ENCODE measurements around the gene AKIP1. TPM values are rescaled to one million over a fixed set of nuclear protein-coding genes. Genes with fewer than 3 reads are reported as not detected.
A peak's percentile ranks its signal among the peaks of the same experiment; 100 is the strongest.

AKIP1 gene
- total and polyA plus RNA-seq, 4 donors = 15.6 to 52.2 (median 30.7) TPM

DNA sequence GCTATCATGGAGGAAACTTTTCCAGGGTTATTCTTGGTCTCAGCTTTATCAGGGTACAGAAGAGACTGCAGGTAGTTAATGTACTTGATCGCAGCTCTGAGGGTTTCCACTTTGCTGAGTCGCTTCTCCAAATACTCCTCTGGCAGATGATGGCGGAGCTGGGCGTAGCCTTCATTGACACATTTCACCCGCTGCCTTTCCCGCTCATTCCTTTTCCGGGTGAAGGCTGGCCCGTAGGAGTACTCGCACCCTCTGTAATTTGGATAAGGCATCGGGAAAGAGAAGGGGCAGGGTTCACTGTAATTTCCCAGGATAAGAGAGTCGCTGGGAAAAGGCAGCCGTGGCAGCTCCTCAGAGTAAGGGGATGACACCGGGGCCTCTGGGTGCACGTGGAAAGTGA, 26.7 kb downstream of the AKIP1 start:
- intact Hi-C loops (cut with DNase I) = no loop called here
- no peak overlapping the region for H3K4me3 ChIP-seq (ENCODE audit: low read length in 2 of 2)
- H3K36me3 ChIP-seq (ENCODE audit: control insufficient read depth in 1 of 2, insufficient read depth in 2 of 2, low read length in 1 of 2) = no peaks in the 10 kb centered on the region
- H3K27me3 ChIP-seq (ENCODE audit: control insufficient read depth in 1 of 2, insufficient read depth in 2 of 2, low read length in 1 of 2) = no peaks in the 10 kb centered on the region
- ATAC-seq (ENCODE audit: low FRiP score) (no peak), DNase-seq (no peak)
- WGBS, 2 donors = 84 to 89% methylated on average over 14 of the region's 14 CpGs
- no peak overlapping the region for H3K27ac ChIP-seq (ENCODE audit: low read depth in 1 of 2, low read length in 2 of 2)
- H3K4me1 ChIP-seq (ENCODE audit: control insufficient read depth in 1 of 2, insufficient read depth in 2 of 2, low read length in 2 of 2) = no peaks in the 10 kb centered on the region
- no peaks in the 10 kb centered on the region for H3K9me3 ChIP-seq (ENCODE audit: control insufficient read depth, low read length)

DNA sequence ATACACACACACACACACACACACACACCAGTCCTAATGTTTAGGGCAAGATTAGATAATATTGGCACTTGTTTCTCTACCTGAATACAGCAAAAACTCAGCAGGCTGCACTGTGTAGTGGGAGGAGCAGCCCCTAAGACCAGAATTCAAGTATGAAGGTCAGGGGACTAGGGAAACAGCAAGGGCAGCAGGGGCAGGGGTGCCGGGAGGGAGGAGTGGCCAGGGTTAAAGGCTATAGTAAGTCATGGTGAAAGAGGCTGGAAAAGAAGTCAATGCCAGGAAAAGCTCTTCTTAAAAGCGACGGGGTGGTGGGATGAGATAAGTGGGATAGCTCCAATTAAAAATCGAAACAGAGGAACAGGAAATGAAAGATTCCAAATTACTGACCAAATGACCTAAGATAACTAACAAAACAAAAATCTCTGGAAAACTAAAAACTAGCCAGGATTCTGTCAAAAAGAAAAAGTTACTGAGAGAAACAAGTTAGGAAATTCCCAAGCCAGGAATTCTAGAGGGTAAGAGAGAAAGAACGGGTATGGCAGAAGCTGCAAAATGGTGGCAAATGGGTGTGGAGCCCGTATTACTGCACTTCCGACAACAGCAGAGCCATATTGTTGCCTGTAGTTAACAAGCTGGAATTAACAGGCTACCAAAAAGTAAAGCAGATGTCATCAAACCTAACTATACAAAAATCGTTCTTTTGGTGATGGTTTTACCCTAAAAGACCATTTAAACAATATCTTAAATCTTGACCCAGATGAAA, 30.5 kb downstream of the AKIP1 start:
- Histone ChIP-seq H3K27ac (ENCODE audit: low read depth in 1 of 2, low read length in 2 of 2) (no peak overlapping the region), H3K4me1 (ENCODE audit: control insufficient read depth in 1 of 2, insufficient read depth in 2 of 2, low read length in 2 of 2) (no peaks in the 10 kb centered on the region), H3K4me3 (ENCODE audit: low read length in 2 of 2) (no peak overlapping the region), H3K36me3 (ENCODE audit: control insufficient read depth in 1 of 2, insufficient read depth in 2 of 2, low read length in 1 of 2) (no peaks in the 10 kb centered on the region), H3K27me3 (ENCODE audit: control insufficient read depth in 1 of 2, insufficient read depth in 2 of 2, low read length in 1 of 2) (no peaks in the 10 kb centered on the region), H3K9me3 (ENCODE audit: control insufficient read depth, low read length) (no peaks in the 10 kb centered on the region)
- DNase-seq = peak in 1 of 2 donors; percentile 16
- 46 to 51% methylated on average over 8 of the region's 8 CpGs for WGBS, 2 donors
- intact Hi-C loops (cut with DNase I) = no loop called here
- ATAC-seq (ENCODE audit: low FRiP score) = no peak

DNA sequence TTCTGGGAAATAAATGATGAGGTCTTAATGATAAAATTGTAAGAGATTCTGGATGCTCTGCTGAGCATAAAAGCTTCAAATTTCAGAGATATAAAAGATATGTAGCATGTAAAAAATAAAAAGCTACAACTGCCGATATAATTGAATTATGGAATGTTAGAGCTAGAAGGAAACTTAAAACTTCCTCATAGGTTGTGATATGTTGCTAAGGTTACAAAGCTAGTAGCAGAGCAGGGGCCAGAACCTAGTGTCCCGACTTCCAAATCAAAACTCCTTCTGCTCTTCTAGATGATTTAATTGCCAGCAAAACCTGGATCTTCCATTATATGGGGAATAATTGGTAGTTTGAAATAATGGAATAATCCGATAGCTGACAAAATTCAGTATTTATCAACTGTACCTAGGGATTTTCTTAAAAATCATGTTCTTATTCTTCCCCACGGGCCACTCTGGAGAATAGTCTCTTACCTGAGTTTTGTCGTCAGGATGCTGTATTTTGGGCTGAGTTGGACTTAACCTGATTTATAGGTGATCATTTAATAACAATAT, 31.6 kb downstream of the AKIP1 start, which contains the start of gene ASCL3:
Gene ASCL3 (minus strand): TSS at position 499 of the 549 bp plus-strand sequence. CDS start 4,855 bp downstream, outside the sequence.
- no peaks in the 10 kb centered on the region for H3K4me1 ChIP-seq (ENCODE audit: control insufficient read depth in 1 of 2, insufficient read depth in 2 of 2, low read length in 2 of 2)
- 71 to 82% methylated on average over 5 of the region's 5 CpGs for WGBS, 2 donors
- no peak for DNase-seq

DNA sequence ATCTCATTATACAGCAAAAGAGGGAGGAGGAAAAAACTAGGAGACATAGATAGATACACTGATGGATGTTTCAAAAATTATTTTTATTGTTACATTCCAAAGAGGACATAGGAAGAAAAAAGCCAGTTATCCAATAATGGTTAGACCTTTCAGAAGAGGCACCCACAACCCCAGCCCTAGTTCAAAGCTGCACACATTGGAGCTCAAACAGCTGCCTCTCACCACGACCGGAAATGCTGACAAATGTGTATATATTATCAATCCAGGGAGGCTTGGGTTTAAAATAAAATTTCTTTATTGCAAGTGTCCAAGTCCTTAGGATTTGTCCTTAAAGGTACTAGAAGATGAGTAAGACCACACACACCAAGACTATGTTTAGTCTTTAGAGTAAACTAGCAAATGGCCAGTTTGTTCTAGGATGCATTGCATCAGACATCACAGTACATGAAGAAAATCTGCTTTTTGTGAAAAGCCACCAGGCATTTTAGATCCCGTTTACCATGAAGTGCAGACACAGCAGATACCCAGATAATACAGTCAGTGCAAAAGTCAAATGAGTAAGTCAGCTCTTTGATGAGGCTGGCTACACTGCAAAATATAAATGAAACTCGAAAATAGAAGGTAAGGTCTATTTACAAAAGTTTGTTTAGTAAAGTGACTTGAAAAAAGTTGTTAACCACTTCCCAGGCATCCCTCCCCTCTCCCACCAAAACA, 36.4 kb downstream of the AKIP1 start:
- DNase-seq (no peak), ATAC-seq (ENCODE audit: low FRiP score) (no peak)
- H3K4me3 ChIP-seq (ENCODE audit: low read length in 2 of 2) = no peak overlapping the region
- no peaks in the 10 kb centered on the region for H3K9me3 ChIP-seq (ENCODE audit: control insufficient read depth, low read length)
- intact Hi-C loops (cut with DNase I) = no loop called here
- no peak overlapping the region for H3K27ac ChIP-seq (ENCODE audit: low read depth in 1 of 2, low read length in 2 of 2)
- peaks cover 2 to 11% of the 10 kb centered on the region in 2 donors for H3K36me3 ChIP-seq (ENCODE audit: control insufficient read depth in 1 of 2, insufficient read depth in 2 of 2, low read length in 1 of 2)
- no peaks in the 10 kb centered on the region for H3K4me1 ChIP-seq (ENCODE audit: control insufficient read depth in 1 of 2, insufficient read depth in 2 of 2, low read length in 2 of 2)
- WGBS, 2 donors = 81 to 82% methylated on average over 4 of the region's 4 CpGs
- H3K27me3 ChIP-seq (ENCODE audit: control insufficient read depth in 1 of 2, insufficient read depth in 2 of 2, low read length in 1 of 2) = no peaks in the 10 kb centered on the region

More for the DNA sequence above, 31.6 kb downstream of the AKIP1 start, which contains the start of gene ASCL3:
- no peaks in the 10 kb centered on the region for H3K27me3 ChIP-seq (ENCODE audit: control insufficient read depth in 1 of 2, insufficient read depth in 2 of 2, low read length in 1 of 2)
- no peak within 1 kb of the TSS for H3K27ac ChIP-seq (ENCODE audit: low read depth in 1 of 2, low read length in 2 of 2)
- H3K4me3 ChIP-seq (ENCODE audit: low read length in 2 of 2) = no peak within 1 kb of the TSS
- no peaks in the 10 kb centered on the region for H3K9me3 ChIP-seq (ENCODE audit: control insufficient read depth, low read length)
- ATAC-seq (ENCODE audit: low FRiP score) = no peak
- peaks cover 0 to 1% of the 10 kb centered on the region in 2 donors for H3K36me3 ChIP-seq (ENCODE audit: control insufficient read depth in 1 of 2, insufficient read depth in 2 of 2, low read length in 1 of 2)
- intact Hi-C loops (cut with DNase I) = no loop called here

DNA sequence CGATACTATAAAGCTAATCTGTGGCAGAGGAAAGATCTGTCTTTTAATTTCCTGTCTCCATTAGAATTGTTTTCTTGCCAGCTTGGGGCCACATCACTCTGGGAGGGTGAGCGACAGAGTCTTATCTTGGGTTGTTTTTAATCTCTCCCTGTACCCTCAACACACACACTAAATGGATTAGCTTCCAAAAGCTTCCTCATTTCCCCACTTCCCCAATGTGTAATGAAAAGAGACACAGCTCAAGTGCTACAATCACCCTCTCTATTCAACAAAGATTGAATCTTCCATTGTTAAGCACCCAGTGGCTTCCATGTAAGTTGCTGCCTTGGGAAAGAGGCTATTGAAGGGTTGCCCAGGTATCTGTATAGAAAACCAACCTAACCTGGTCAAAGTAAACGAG, 37.9 kb downstream of the AKIP1 start:
- Histone ChIP-seq H3K4me3 (ENCODE audit: low read length in 2 of 2) (no peak overlapping the region), H3K9me3 (ENCODE audit: control insufficient read depth, low read length) (no peaks in the 10 kb centered on the region), H3K4me1 (ENCODE audit: control insufficient read depth in 1 of 2, insufficient read depth in 2 of 2, low read length in 2 of 2) (no peaks in the 10 kb centered on the region), H3K27ac (ENCODE audit: low read depth in 1 of 2, low read length in 2 of 2) (no peak overlapping the region), H3K36me3 (ENCODE audit: control insufficient read depth in 1 of 2, insufficient read depth in 2 of 2, low read length in 1 of 2) (peaks cover 4 to 11% of the 10 kb centered on the region in 2 donors), H3K27me3 (ENCODE audit: control insufficient read depth in 1 of 2, insufficient read depth in 2 of 2, low read length in 1 of 2) (no peaks in the 10 kb centered on the region)
- no peak for DNase-seq
- 77 to 82% methylated on average over 3 of the region's 3 CpGs for WGBS, 2 donors
- intact Hi-C loops (cut with DNase I) = no loop called here
- no peak for ATAC-seq (ENCODE audit: low FRiP score)

DNA sequence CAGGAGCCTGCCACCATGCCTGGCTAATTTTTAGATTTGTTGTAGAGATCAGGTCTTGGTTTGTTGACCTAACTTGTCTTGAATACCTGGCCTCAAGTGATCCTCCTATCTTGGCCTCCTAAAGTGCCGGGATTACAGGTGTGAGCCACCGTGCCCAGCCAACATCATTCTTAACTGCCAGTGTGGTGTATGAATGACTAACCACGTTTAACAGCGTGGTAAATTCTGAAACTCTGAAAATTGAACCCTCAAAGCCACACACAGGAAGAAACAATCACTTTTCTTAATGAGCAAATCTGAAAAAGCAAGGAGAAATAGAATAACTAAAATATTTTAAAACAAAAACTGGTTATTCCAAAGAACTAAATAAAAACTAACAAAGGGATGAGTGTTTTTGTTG, 45.9 kb downstream of the AKIP1 start:
- Histone ChIP-seq H3K27me3 (ENCODE audit: control insufficient read depth in 1 of 2, insufficient read depth in 2 of 2, low read length in 1 of 2) (no peaks in the 10 kb centered on the region), H3K36me3 (ENCODE audit: control insufficient read depth in 1 of 2, insufficient read depth in 2 of 2, low read length in 1 of 2) (peaks cover 2 to 5% of the 10 kb centered on the region in 2 donors), H3K4me1 (ENCODE audit: control insufficient read depth in 1 of 2, insufficient read depth in 2 of 2, low read length in 2 of 2) (no peaks in the 10 kb centered on the region), H3K27ac (ENCODE audit: low read depth in 1 of 2, low read length in 2 of 2) (no peak overlapping the region), H3K4me3 (ENCODE audit: low read length in 2 of 2) (no peak overlapping the region), H3K9me3 (ENCODE audit: control insufficient read depth, low read length) (no peaks in the 10 kb centered on the region)
- ATAC-seq (ENCODE audit: low FRiP score) (no peak), DNase-seq (no peak)
- WGBS, 2 donors = 87 to 91% methylated on average over 4 of the region's 4 CpGs
- intact Hi-C loops (cut with DNase I) = loop anchor here in 1 of 2 donors (10.0 kb wide), 1 partner anchor 142 kb away; a partner anchor contains a TSS

DNA sequence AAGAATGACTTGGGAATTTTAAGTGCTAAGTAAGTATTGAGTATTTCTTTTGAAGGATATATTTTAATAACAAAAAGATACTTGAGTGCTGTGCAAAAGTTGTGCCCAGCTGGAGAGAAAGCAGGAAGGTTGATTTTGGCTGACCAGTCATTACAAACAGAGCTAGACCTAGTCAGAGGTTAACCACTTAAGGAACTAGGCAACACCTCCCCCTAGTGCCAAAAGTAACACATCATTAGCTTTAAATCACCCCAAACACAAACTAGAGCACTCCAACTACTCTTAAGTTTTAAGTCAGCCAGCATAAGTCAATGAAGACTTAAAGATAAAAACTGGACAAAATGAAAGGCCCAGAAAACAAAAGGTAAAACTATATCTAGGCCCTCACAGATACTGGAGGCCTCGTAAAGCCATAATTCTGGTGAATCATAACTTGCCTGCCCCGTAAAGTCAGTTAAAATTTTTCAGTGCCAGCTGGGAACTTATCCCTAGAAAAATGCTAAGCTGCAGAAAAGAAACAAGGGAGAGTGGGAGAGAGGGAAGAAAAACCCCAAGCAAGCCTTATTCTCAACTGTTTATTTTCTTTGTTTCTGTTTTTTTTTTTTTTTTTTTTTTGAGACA, 48.7 kb downstream of the AKIP1 start:
- H3K4me1 ChIP-seq (ENCODE audit: control insufficient read depth in 1 of 2, insufficient read depth in 2 of 2, low read length in 2 of 2) = peaks cover 0 to 5% of the 10 kb centered on the region in 2 donors
- no peak overlapping the region for H3K27ac ChIP-seq (ENCODE audit: low read depth in 1 of 2, low read length in 2 of 2)
- DNase-seq = no peak
- ATAC-seq (ENCODE audit: low FRiP score) = no peak
- intact Hi-C loops (cut with DNase I) = loop anchor here (2.0 to 10.0 kb wide), 5 partner anchors 42 to 275 kb away; partner anchors contain the start of genes RPL27A (in 1 of the 2) and TRIM66 (in 1 of the 2)
- H3K36me3 ChIP-seq (ENCODE audit: control insufficient read depth in 1 of 2, insufficient read depth in 2 of 2, low read length in 1 of 2) = peaks cover 0 to 5% of the 10 kb centered on the region in 2 donors
- no peak overlapping the region for H3K4me3 ChIP-seq (ENCODE audit: low read length in 2 of 2)
- H3K9me3 ChIP-seq (ENCODE audit: control insufficient read depth, low read length) = no peaks in the 10 kb centered on the region
- no peaks in the 10 kb centered on the region for H3K27me3 ChIP-seq (ENCODE audit: control insufficient read depth in 1 of 2, insufficient read depth in 2 of 2, low read length in 1 of 2)
- WGBS, 2 donors = 2% methylated on average over 2 of the region's 2 CpGs

DNA sequence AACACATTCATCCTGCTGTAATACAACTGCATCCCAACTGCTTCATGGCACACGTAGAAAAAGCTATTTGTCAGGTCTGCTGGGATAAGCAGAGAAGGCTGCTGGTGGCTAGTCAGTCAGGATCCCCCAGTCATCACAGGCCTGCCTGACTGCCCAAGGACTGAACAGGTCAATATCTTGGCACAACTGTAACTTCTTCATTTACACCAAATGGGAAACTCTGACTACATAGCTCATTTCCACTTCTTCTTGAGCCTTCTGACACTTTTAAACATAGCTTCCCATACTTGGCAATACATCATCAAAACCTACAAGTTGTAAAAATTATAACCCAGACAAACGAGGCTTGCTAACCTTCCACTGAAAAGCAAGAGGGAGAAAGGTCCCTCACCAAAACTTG, 50.4 kb downstream of the AKIP1 start:
- Histone ChIP-seq H3K4me1 (ENCODE audit: control insufficient read depth in 1 of 2, insufficient read depth in 2 of 2, low read length in 2 of 2) (peaks cover 0 to 5% of the 10 kb centered on the region in 2 donors), H3K27ac (ENCODE audit: low read depth in 1 of 2, low read length in 2 of 2) (no peak overlapping the region), H3K36me3 (ENCODE audit: control insufficient read depth in 1 of 2, insufficient read depth in 2 of 2, low read length in 1 of 2) (no peaks in the 10 kb centered on the region), H3K27me3 (ENCODE audit: control insufficient read depth in 1 of 2, insufficient read depth in 2 of 2, low read length in 1 of 2) (no peaks in the 10 kb centered on the region), H3K4me3 (ENCODE audit: low read length in 2 of 2) (no peak overlapping the region), H3K9me3 (ENCODE audit: control insufficient read depth, low read length) (no peaks in the 10 kb centered on the region)
- intact Hi-C loops (cut with DNase I) = loop anchor here (5.0 to 10.0 kb wide), 3 partner anchors 44 to 277 kb away; partner anchors contain the start of genes RPL27A (in 1 of the 2) and TRIM66 (in 1 of the 2)
- ATAC-seq (ENCODE audit: low FRiP score) = no peak
- 44% methylated on average over 2 of the region's 2 CpGs for WGBS, 2 donors
- no peak for DNase-seq

Data from aorta (tissue), 5 donors.